Superior temporal gyrus (tissue), 1 donor: ENCODE data around the gene FRMD8.
A peak's percentile ranks its signal among the peaks of the same experiment; 100 is the strongest.

Source experiments
- DNase-seq: peaks from one replicate; pipeline ENCODE4 v3.0.0-alpha.2; 2016; ENCODE audit errors: extremely low spot score

FRMD8 gene

DNA sequence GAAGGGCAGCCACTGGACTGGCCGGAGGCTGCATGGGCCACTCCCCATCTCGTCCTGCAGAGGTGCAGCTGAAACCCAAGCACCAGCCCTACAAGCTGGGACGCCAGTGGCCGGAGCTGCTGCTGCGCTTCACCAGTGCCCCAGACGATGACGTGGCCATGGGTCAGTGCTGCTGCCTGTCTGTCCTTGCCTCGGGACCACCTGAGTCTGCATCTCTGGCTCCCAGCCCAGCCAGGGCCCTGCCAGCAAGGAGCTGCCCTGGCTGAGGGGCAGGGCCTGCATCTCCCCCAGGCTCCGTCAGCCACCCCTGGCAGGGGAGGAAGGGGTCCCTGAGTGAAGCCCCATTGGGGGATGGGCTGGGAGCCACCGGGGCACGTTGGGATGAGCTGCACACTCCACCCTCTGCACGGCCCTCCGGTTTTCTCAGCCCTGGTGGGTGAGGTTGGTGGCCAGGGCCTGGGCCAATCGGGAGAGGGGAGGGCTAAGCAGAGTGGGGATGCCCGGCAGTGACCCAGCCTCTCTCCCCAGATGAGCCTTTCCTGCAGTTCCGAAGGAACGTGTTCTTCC, 7.2 kb downstream of the FRMD8 start:
- no peak for DNase-seq

DNA sequence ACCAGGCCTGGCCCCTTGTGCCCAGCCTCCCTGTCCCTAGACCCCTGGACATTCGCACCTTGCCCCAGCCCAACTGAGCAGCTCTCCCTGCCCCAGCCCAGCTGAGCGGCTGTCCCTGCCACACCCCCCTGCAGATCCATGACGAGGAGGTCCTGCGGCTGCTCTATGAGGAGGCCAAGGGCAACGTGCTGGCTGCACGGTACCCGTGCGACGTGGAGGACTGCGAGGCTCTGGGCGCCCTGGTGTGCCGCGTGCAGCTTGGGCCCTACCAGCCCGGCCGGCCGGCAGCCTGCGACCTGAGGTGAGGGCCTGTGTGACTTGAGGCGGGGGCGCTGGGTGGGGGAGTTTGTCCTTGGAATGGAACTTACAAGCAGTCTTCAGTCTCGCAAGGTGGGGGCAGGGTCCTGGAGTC, 7.7 kb downstream of the FRMD8 start:
- no peak for DNase-seq

- no peak for DNase-seq
Observed at GRCh38 chr11:65395961-65396530, 9.6 kb downstream of the FRMD8 start.

DNA sequence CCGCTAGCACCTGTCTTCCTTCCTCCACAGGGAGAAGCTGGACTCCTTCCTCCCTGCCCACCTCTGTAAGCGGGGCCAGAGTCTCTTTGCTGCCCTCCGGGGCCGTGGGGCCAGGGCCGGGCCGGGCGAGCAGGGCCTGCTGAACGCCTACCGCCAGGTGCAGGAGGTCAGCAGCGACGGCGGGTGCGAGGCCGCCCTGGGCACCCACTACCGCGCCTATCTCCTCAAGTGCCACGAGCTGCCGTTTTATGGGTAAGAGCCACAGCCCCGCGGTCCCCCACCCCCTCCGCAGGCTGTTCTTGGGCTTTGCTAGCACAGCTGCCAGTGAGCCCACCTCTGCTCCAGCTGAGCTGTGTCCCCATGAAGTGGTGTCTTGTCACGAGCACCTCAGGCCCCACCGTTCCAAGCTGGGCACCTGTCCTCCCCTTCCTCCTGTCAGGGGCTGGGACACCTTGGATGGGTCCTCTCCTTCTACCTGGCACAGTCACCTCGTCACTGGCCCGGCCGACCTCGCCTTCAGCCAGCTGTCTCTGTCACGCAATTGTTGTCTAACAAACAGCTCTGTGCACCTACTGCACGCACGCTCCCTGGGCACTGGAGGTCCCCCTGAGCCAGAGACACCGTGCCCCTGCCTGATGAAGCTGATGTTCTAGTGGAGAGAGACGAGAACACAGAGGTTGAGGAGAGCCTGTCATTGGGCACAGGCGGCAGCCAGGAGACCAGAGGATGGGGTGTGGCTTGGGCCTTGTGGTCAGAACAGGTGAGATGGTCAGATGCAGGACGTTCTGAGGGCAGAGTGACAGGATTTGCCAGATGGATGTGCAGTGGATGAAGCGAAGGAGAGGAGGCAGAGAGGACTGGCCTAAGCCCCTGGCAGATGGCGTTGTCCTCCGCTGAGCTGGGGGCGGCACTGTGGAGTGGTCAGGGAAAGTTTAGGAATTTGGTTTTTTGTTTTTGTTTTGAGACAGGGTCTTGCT, 10.6 kb downstream of the FRMD8 start:
- DNase-seq = no peak

DNA sequence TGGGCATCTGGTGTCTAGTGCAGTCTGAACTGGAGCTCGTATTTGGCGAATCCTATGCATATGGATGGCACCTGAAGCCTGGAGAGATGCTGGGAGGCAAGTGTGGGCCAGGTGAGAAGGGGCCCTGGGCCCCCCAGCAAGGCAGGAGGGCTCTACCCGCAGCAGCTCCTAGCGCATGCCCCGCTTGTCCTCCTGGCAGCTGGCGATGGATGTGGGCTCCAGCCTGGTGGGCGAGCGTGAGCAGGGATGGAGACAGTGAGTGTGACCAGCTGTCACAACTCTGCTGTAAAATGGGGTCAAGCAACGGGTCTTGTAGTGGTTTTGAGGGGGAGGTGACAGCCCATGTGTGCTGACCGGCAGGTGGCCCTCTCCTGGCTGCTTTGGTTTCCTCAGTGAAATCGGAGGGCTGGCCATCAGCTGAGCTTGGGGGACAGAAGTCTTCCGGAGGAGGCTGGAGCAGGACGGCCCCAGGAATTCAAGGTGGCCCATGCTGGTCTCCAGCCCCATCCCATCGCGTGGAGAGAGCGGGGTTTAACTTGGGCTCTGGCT, 12.0 kb downstream of the FRMD8 start:
- no peak for DNase-seq

DNA sequence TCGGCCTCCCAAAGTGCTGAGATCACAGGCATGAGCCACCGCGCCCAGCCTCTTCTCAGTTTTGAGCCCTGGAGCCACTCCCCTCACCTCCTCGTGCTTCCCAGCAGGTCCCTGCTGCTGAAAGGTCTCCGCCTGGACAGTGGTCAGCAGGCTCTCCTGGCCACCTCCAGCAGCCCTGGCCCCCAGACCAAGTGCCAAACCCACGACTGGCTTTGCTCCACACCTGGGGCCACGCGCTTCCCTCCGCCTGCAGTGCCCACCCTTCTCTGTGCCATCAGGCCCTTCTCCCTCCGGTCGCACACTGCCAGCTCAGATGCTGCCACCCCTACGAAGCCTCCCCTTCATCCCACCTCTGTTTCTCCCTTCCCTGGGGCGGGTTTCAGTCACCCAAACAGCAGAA, 12.8 kb downstream of the FRMD8 start:
- no peak for DNase-seq

- no peak for DNase-seq
Observed at GRCh38 chr11:65399845-65400244, 13.4 kb downstream of the FRMD8 start.

DNA sequence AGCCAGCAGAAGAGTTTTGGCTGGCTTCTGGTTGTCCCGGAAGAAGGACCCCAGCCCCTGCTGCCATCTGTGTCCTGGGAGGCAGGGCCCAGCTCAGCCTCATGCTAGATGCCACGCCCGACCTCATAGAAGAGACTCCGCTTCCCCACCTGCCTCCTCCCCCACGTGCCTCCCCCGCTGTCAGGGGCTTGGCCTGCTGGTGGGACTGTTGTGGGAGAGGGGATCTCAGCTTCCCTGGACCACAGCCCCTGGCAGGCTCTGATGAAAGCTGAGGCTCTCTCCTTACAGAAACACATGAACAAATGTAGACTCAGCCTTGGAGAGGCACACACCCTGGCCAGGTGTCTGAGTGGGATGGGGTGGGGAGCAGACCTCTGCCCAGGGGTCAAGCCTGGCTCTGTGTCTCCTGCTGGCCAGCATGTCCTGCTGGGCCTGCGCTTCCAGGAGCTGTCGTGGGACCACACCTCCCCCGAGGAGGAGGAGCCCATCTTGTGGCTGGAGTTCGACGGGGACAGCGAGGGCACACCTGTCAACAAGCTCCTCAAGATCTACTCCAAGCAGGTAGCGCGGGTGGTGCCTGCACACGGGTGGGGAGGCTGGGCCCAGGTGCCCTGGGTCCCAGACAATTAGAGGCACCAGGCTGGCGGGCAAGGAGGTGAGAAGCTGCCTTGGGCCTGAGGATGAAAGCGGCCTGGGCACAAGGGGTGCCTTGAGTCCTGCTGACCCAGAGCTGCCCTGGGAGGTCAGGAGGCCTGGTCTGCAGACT, 14.1 kb downstream of the FRMD8 start:
- DNase-seq = no peak

GRCh38 chr11:65401073-65401802, 14.8 kb downstream of the FRMD8 start:
- DNase-seq = no peak

DNA sequence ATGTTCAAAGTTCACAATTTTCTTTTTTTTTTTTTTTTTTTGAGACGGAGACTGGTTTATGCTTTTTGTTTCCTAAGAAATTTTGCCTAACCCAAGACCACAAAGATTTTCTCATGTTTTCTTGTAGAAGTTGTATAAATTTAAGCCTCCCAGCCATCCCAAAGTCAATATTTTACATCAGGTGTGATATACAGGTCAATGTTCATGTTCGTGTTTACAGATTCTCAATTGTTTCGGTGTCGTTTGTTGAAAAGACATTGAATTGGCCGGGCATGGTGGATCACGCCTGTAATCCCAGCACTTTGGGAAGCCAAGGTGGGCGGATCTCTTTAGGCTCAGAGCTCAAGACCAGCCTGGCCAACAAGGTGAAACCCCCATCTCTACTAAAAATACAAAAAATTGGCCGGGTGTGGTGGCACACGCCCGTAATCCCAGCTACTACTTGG, 15.4 kb downstream of the FRMD8 start:
- no peak for DNase-seq

- no peak for DNase-seq
Observed at GRCh38 chr11:65402790-65403189, 16.4 kb downstream of the FRMD8 start.

- peak; percentile 10 for DNase-seq
Observed at GRCh38 chr11:65403607-65404121, 17.2 kb downstream of the FRMD8 start.

DNA sequence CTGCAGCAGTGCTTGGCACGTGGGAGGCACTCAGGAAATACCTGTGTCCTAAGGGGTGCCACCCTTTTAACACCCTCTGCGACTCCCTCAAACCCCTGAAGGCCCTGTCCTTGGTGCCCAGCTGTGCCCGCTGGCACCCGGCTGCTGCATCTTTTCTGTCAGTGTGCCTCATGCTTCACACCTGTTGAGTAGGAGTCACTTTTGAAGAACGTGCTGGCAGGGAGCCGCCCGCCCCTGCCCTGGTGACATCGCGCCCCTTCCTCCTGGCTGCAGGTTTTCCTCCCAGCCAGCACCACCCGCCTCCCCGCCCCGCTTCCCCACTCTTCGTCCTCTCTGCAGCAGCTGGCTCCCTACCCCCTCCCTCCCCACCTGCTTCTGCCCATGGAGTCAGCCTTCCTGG, 17.8 kb downstream of the FRMD8 start:
- no peak for DNase-seq

DNA sequence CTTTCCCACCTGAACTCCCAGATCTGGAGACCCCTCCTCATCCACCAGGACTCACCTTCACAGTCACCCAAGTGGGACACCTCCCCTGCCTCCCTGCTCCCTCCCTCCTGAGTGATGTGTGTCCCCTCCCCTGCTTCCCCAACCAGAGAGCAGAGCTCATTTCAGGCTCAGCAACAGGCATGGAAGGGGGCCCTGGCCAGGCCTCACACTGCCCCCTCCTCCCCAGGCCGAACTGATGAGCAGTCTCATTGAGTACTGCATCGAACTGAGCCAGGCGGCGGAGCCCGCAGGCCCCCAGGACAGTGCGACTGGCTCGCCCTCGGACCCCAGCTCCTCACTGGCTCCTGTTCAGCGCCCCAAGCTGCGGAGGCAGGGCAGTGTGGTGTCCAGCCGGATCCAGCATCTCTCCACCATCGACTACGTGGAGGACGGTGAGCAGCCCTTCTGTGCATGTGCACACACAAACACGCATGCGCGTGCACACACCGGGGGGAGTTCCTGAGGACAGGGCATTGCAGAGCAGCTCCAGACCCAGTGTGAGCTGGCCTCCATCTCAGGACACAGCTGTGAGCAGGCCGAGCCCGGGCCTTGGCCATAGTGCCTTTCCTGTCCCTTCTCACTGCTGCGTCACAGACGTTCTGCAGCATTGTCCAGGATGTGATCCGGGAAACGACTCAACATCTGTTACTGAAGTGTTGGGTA, 18.4 kb downstream of the FRMD8 start:
- no peak for DNase-seq

- DNase-seq = no peak
Observed at GRCh38 chr11:65410936-65411680, 24.7 kb downstream of the FRMD8 start.

- no peak for DNase-seq
Observed at GRCh38 chr11:65411681-65412070, 25.2 kb downstream of the FRMD8 start.

DNA sequence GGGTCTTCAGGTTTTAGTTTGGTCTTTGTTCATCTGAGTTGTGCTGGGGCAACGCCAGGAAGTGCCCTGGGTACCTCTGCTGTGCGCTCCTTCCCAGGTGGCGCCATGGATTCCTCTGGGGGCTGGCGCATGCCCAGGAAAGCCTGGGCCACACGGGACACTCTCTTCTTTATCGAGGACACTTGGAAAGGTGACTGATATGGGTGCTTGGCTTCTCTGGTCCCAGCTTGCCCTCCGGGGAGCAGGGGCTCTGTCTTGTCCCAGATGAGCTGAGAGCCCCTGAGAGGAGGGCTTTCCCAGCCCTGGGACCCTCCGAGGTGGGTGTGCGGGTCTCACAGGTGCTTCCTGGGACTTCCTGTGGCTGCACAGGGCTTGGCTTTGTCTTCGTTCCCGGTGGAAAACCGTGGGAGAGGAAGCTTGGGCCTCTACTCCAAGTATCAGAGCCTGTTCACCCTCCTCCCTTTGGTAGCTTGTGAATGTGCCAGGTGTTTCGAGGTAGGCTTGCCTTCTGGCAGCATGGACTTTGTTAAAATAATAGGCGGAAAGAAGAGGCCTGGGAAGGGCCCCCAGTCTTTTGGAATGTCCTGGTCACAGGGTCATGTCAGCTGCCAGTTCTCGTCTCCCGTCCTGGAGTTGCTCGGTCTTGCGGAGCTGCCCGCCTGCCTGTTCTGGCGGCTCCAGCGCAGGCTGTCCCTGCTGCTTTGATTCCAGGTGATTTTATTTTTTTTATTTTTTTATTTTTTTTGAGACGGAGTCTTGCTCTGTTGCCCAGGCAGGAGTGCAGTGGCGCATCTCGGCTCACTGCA, 26.0 kb downstream of the FRMD8 start:
- no peak for DNase-seq

DNA sequence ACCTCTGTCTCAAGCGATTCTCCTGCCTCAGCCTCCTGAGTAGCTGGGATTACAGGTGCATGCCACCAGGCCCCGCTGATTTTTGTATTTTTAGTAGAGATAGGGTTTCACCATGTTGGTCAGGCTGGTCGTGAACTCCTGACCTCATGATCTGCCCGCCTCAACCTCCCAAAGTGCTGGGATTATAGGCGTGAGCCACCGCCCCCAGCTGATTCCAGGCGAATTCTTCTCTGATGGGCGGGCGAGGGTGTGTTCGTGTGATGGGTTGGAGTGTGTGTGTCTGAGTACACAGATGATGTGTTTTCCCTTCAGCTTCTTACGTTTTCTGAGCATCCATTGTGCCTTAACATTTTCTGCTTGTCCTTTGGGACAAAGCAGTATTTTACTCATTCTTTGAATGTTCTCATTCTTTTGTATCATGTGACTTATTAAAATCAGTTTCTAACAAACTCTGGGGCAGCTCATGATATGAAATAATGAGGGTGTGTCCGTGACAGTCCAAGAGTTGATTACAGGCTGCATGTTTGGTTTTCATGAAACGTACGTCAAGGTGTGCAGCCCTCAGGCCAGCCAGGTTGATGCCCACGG, 26.7 kb downstream of the FRMD8 start:
- DNase-seq = peak; percentile 28
